AG04450 (cell line): Measurements from ENCODE around the gene PLBD1. TPM values are rescaled to one million over a fixed set of nuclear protein-coding genes. Genes with fewer than 3 reads are reported as not detected.

Experiments
- CTCF ChIA-PET: fragments of 300-600, 350-600 bp; formaldehyde crosslinking; extraction: SDS; loops from one replicate; lab custom pipeline; 2022; ENCODE audit warnings: antibody characterized with exemption, inconsistent platforms; lab: Charles Lee
- POLR2A ChIA-PET: fragments of 350-600 bp; formaldehyde crosslinking; extraction: SDS; loops from one replicate; lab custom pipeline; 2021; ENCODE audit warnings: antibody characterized with exemption, inconsistent platforms; lab: Yijun Ruan, JAX
- DNase-seq: peaks from one replicate; pipeline ENCODE4 v3.0.0-alpha.2; 2011; ENCODE audit warnings: low read depth, low spot score
- H3K27ac ChIP-seq: one replicate; pipeline ENCODE4 v1.5.1; 2012; ENCODE audit warnings: low read depth, low read length, control low read depth
- H3K27me3 ChIP-seq: one replicate; pipeline ENCODE4 v1.6.0; 2012; ENCODE audit warnings: low read length; ENCODE audit not compliant: control insufficient read depth, insufficient read depth
- H3K4me3 ChIP-seq: 2 replicates; pipeline ENCODE4 v1.5.1; 2011; ENCODE audit warnings: mild to moderate bottlenecking, low read depth, low read length, control low read depth
- H3K9me3 ChIP-seq: 2 replicates; pipeline ENCODE4 v1.5.1; 2012; ENCODE audit warnings: low read length; ENCODE audit not compliant: control insufficient read depth, insufficient read depth
- CTCF ChIP-seq: IDR thresholded peaks from 2 replicates; pipeline ENCODE4 v1.5.1; 2011; ENCODE audit warnings: low read depth, low read length, control low read depth, inconsistent platforms
- polyA plus RNA-seq: library from polyadenylated mRNA; depleted of rRNA; stranded (reverse); fragments of >200 nt; gene quantifications from 2 replicates; pipeline ENCODE4 v1.2.3, GENCODE V29; 2011

The PLBD1 gene
- polyA plus RNA-seq, 1 experiment = 0.37 TPM

GRCh38 chr12:14591719-14592118, 24.0 kb upstream of the PLBD1 start:
- POLR2A ChIA-PET = no interaction called here
- Histone ChIP-seq H3K4me3 (no peak overlapping the region), H3K27ac (no peak overlapping the region), H3K27me3 (no peaks in the 10 kb centered on the region), H3K9me3 (peaks cover 9% of the 10 kb centered on the region)
- no peak for TF ChIP-seq CTCF
- no peak for DNase-seq
- CTCF ChIA-PET = no interaction called here

- no peak for TF ChIP-seq CTCF
- Histone ChIP-seq H3K9me3 (peaks cover 9% of the 10 kb centered on the region), H3K27ac (no peak overlapping the region), H3K27me3 (no peaks in the 10 kb centered on the region), H3K4me3 (no peak overlapping the region)
- ChIA-PET CTCF (no interaction called here), POLR2A (no interaction called here)
- no peak for DNase-seq
These were observed 21.7 kb upstream of the PLBD1 start for GRCh38 chr12:14589169-14590004.

- DNase-seq = no peak
- Histone ChIP-seq H3K4me3 (no peak overlapping the region), H3K27ac (no peak overlapping the region), H3K9me3 (peaks cover 9% of the 10 kb centered on the region), H3K27me3 (no peaks in the 10 kb centered on the region)
- ChIA-PET CTCF (no interaction called here), POLR2A (no interaction called here)
- TF ChIP-seq CTCF = no peak
These were observed 20.9 kb upstream of the PLBD1 start for GRCh38 chr12:14588571-14588970.

- ChIA-PET POLR2A (no interaction called here), CTCF (no interaction called here)
- Histone ChIP-seq H3K4me3 (no peak overlapping the region), H3K27me3 (peaks cover 3% of the 10 kb centered on the region), H3K9me3 (no peaks in the 10 kb centered on the region), H3K27ac (no peak overlapping the region)
- no peak for DNase-seq
- no peak for TF ChIP-seq CTCF
These were observed 11.0 kb upstream of the PLBD1 start for GRCh38 chr12:14578646-14579045.

GRCh38 chr12:14577344-14577743, 9.7 kb upstream of the PLBD1 start:
- no peaks in the 10 kb centered on the region for H3K9me3 ChIP-seq
- H3K27me3 ChIP-seq = peaks cover 3% of the 10 kb centered on the region
- TF ChIP-seq CTCF = no peak
- H3K4me3 ChIP-seq = no peak overlapping the region
- CTCF ChIA-PET = no interaction called here
- DNase-seq = no peak
- POLR2A ChIA-PET = no interaction called here
- no peak overlapping the region for H3K27ac ChIP-seq
